ENCODE data around the gene RAI14.

DNA sequence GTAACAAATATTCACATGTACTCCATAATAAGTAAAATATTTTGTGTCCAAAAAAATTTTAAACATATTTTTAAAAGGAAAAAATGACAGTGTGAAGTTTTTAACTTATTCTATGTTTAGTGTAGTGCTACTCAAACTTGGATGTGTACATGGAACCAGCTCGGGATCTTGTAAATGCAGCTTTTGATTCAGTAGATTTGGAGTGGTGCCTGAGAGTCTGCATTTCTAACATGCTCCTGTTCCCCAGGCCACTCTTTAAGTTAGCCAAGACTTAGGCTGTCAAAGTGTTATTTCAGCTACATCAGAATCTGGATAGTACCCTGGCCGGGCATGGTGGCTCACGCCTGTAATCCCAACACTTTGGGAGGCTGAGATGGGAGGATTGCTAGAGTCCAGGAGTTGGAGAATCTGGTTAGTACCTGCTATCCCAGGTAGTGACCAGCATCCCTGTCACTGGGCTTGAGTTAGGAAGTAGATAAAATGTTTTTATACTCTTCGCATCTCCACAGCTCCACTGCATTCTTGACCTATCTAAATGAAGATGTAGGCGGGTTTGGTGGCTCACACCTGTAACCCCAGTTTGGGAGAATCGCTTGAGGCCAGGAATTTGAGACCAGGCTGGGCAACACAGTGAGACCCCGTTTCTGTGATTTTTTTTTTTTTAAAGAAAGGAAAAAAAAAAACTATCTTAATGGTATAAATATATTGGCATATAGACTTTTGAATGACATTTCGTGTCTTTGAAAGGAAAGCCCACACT lies 122.1 kb downstream of the RAI14 start:
- TF ChIP-seq, protein P1, sequence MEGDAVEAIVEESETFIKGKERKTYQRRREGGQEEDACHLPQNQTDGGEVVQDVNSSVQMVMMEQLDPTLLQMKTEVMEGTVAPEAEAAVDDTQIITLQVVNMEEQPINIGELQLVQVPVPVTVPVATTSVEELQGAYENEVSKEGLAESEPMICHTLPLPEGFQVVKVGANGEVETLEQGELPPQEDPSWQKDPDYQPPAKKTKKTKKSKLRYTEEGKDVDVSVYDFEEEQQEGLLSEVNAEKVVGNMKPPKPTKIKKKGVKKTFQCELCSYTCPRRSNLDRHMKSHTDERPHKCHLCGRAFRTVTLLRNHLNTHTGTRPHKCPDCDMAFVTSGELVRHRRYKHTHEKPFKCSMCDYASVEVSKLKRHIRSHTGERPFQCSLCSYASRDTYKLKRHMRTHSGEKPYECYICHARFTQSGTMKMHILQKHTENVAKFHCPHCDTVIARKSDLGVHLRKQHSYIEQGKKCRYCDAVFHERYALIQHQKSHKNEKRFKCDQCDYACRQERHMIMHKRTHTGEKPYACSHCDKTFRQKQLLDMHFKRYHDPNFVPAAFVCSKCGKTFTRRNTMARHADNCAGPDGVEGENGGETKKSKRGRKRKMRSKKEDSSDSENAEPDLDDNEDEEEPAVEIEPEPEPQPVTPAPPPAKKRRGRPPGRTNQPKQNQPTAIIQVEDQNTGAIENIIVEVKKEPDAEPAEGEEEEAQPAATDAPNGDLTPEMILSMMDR (IDR thresholded peaks at IDR 0.05 in 4 of 5, conservative IDR thresholded peaks at IDR 0.05 in 1 of 5): no peak
- TF ChIP-seq POLR2A (IDR thresholded peaks at IDR 0.05): no peak
